ENCODE measurements around the gene CHRD. TPM values are rescaled to one million over a fixed set of nuclear protein-coding genes. Genes with fewer than 3 reads are reported as not detected.

CHRD gene
- total RNA-seq, 1 donor from 2014 or later: 0.20 TPM

- no peak for DNase-seq (ENCODE audit: low read depth in 2 of 2)
Measured at GRCh38 chr3:184360929-184361531, 18.8 kb upstream of the CHRD start.

GRCh38 chr3:184361532-184361931, 18.3 kb upstream of the CHRD start, which contains the start of the genes CLCN2 and POLR2H:
CLCN2 (minus strand) TSS chr3:184361605; CDS start chr3:184361479, 126 bp downstream.
POLR2H (plus strand) TSS chr3:184361710; CDS start chr3:184363493, 1,783 bp downstream.
- peak; percentile 48 to 70 for DNase-seq (ENCODE audit: low read depth in 2 of 2)

GRCh38 chr3:184361932-184362667, 17.8 kb upstream of the CHRD start:
- no peak for DNase-seq (ENCODE audit: low read depth in 2 of 2)

- peak; percentile 96 to 98 for DNase-seq (ENCODE audit: low read depth in 2 of 2)
Measured at GRCh38 chr3:184362668-184363546, 16.9 kb upstream of the CHRD start.

GRCh38 chr3:184366619-184367289, 13.1 kb upstream of the CHRD start:
- DNase-seq (ENCODE audit: low read depth in 2 of 2): peak in 1 of 2 donors; percentile 21

GRCh38 chr3:184368116-184368515, 11.7 kb upstream of the CHRD start:
- DNase-seq (ENCODE audit: low read depth in 2 of 2): no peak

GRCh38 chr3:184368586-184369183, 11.2 kb upstream of the CHRD start:
- DNase-seq (ENCODE audit: low read depth in 2 of 2): peak; percentile 39 to 80

- peak; percentile 85 to 93 for DNase-seq (ENCODE audit: low read depth in 2 of 2)
Measured at GRCh38 chr3:184371570-184372018, 8.3 kb upstream of the CHRD start.

- DNase-seq (ENCODE audit: low read depth in 2 of 2): no peak
Measured at GRCh38 chr3:184372296-184372821, 7.5 kb upstream of the CHRD start.

- no peak for DNase-seq (ENCODE audit: low read depth in 2 of 2)
Measured at GRCh38 chr3:184372911-184373310, 6.9 kb upstream of the CHRD start.

- peak in 1 of 2 donors; percentile 25 for DNase-seq (ENCODE audit: low read depth in 2 of 2)
Measured at GRCh38 chr3:184373422-184373821, 6.4 kb upstream of the CHRD start.

- no peak for DNase-seq (ENCODE audit: low read depth in 2 of 2)
Measured at GRCh38 chr3:184375747-184376461, 4.0 kb upstream of the CHRD start.

- DNase-seq (ENCODE audit: low read depth in 2 of 2): no peak
Measured at GRCh38 chr3:184377374-184377773, 2.5 kb upstream of the CHRD start.

- no peak for DNase-seq (ENCODE audit: low read depth in 2 of 2)
Measured at GRCh38 chr3:184377882-184378445, 1.9 kb upstream of the CHRD start, which contains the start of gene THPO. THPO (minus strand) TSS chr3:184378207; CDS start chr3:184376259, 1,948 bp downstream.

GRCh38 chr3:184378651-184379357, 1.1 kb upstream of the CHRD start:
- DNase-seq (ENCODE audit: low read depth in 2 of 2): no peak

- DNase-seq (ENCODE audit: low read depth in 2 of 2): peak; percentile 33 to 45
Measured at GRCh38 chr3:184380185-184380626, 352 bp downstream of the CHRD start.

- no peak for DNase-seq (ENCODE audit: low read depth in 2 of 2)
Measured at GRCh38 chr3:184380627-184381260, 890 bp downstream of the CHRD start.
